PFSK-1 (cell line): ENCODE data around the gene EGFLAM.

Source experiments
- POLR2AphosphoS5 ChIP-seq: IDR thresholded peaks from 2 replicates; pipeline ENCODE4 v1.6.1; 2012; ENCODE audit warnings: low read depth, mild to moderate bottlenecking, control low read depth, low read length, moderate library complexity
- SIN3A ChIP-seq: IDR thresholded peaks from 2 replicates; pipeline ENCODE4 v1.6.1; 2012; ENCODE audit warnings: mild to moderate bottlenecking, low read length, moderate library complexity, borderline replicate concordance; ENCODE audit not compliant: insufficient read depth
- TAF1 ChIP-seq: IDR thresholded peaks from 2 replicates; pipeline ENCODE4 v1.6.1; 2012; ENCODE audit warnings: low read length, control low read depth, borderline replicate concordance; ENCODE audit not compliant: insufficient read depth

DNA sequence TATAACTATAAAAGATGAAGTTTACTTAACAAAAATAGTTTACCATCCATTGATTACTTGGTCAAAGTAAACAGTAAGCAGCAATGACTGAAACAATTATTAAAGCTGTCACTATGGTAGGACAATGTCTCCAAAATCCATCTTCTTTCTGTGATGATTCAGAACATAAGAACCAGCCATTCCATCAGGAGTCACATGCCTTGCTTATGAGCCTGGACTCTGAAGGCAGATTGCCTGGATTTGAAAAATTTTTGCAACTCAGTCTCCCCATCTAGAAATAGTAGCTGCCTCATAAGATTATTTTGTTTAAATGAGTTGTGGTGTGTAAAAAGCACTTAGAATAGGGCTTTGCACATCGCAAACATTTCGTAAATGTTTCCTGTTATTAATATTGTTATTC, 161.9 kb downstream of the EGFLAM start:
- TF ChIP-seq TAF1 = no peak
- TF ChIP-seq POLR2AphosphoS5 = no peak
- TF ChIP-seq SIN3A = no peak
